Endothelial cell of umbilical vein (primary cell): Measurements from ENCODE around the gene ATG5. TPM values are rescaled to one million over a fixed set of nuclear protein-coding genes. Genes with fewer than 3 reads are reported as not detected.
A peak's percentile ranks its signal among the peaks of the same experiment; 100 is the strongest.

Experiments used
- BruUV-seq: library from RNA; stranded (reverse); fragments of 400-500 nt; replicated peaks from 2 replicates; lab custom pipeline; 2021; lab: Mats Ljungman, UMichigan
- CTCF ChIA-PET: fragments of 300-600, 350-600 bp; sonication (Branson Sonifier 250); formaldehyde crosslinking; loops from one replicate; lab custom pipeline; 2021; ENCODE audit warnings: antibody characterized with exemption, inconsistent platforms; lab: Charles Lee
- POLR2A ChIA-PET: fragments of 300-600, 350-600 bp; sonication (Branson Sonifier 250); formaldehyde crosslinking; loops from one replicate; lab custom pipeline; 2021; ENCODE audit warnings: antibody characterized with exemption, inconsistent platforms; lab: Charles Lee
- DNase-seq: peaks from one replicate; pipeline ENCODE4 v3.0.0-alpha.2; 2011; ENCODE audit warnings: low read depth, low spot score
- FAIRE-seq: peaks from 2 replicates; lab custom pipeline; 2011; peaks lifted over from hg19 to GRCh38; lab: Jason Lieb, UNC
- H2AFZ ChIP-seq: 2 replicates; pipeline ENCODE4 v1.6.0; 2012; ENCODE audit warnings: low read depth, low read length, control low read depth, inconsistent platforms
- H3K27ac ChIP-seq: 2 replicates; pipeline ENCODE4 v1.5.1; 2011; ENCODE audit warnings: low read depth, mild to moderate bottlenecking, control low read depth, low read length, moderate library complexity; ENCODE audit not compliant: insufficient read depth
- H3K27me3 ChIP-seq, 2 experiments: 2 replicates each; pipeline versions ENCODE4 v1.6.0 to v1.6.1; 2011; ENCODE audit warnings: low read length in 2 of 2, mixed read lengths in 1 of 2; ENCODE audit not compliant: control insufficient read depth in 2 of 2, insufficient read depth in 2 of 2
- H3K36me3 ChIP-seq, 2 experiments: 2 replicates in 1 of 2; 3 replicates in 1 of 2; pipeline ENCODE4 v1.5.1; 2011; ENCODE audit warnings: low read length in 2 of 2, mild to moderate bottlenecking in 1 of 2, moderate library complexity in 1 of 2; ENCODE audit not compliant: control insufficient read depth in 2 of 2, insufficient read depth in 2 of 2; ENCODE audit errors: extremely low read depth in 1 of 2
- H3K4me1 ChIP-seq: 3 replicates; pipeline ENCODE4 v1.5.1; 2011; ENCODE audit warnings: mild to moderate bottlenecking, low read length; ENCODE audit not compliant: control insufficient read depth, insufficient read depth; ENCODE audit errors: extremely low read depth
- H3K4me2 ChIP-seq: 2 replicates; pipeline ENCODE4 v1.6.1; 2011; ENCODE audit warnings: low read length, control low read depth, mixed read lengths; ENCODE audit not compliant: insufficient read depth
- H3K4me3 ChIP-seq, 3 experiments: fragments of 200-600 bp in 1 of 3; sonication (generic), shearing (Covaris generic) in 1 of 3; replicated peaks in 1 of 3; 2 replicates each; pipeline ENCODE4 v1.5.1; 2011 to 2016; ENCODE audit warnings: control low read depth in 3 of 3, low read length in 3 of 3, mild to moderate bottlenecking in 2 of 3, inconsistent platforms in 1 of 3, low read depth in 1 of 3, moderate library complexity in 1 of 3; ENCODE audit not compliant: insufficient read depth in 1 of 3
- H3K79me2 ChIP-seq: 2 replicates; pipeline ENCODE4 v1.6.0; 2012; ENCODE audit warnings: low read length, inconsistent platforms; ENCODE audit not compliant: control insufficient read depth, insufficient read depth
- H3K9ac ChIP-seq: replicated peaks from 2 replicates; pipeline ENCODE3; 2011; ENCODE audit warnings: low read length, control low read depth; ENCODE audit not compliant: insufficient read depth; ENCODE audit errors: extremely low read depth
- H3K9me1 ChIP-seq: replicated peaks from 3 replicates; pipeline ENCODE4 v1.6.0; 2011; ENCODE audit warnings: mild to moderate bottlenecking, low read length; ENCODE audit not compliant: control insufficient read depth, insufficient read depth; ENCODE audit errors: extremely low read depth
- H3K9me3 ChIP-seq: replicated peaks from 2 replicates; pipeline ENCODE4 v1.5.1; 2012; ENCODE audit warnings: low read length, inconsistent platforms; ENCODE audit not compliant: control insufficient read depth, insufficient read depth
- H4K20me1 ChIP-seq: replicated peaks from 2 replicates; pipeline ENCODE3; 2011; ENCODE audit warnings: mild to moderate bottlenecking, low read length; ENCODE audit not compliant: control insufficient read depth, insufficient read depth; ENCODE audit errors: extremely low read depth
- CTCF ChIP-seq, 2 donors: IDR thresholded peaks; 1 replicate in 1 of 2; 2 replicates in 1 of 2; pipeline ENCODE4 v1.5.1; 2011; ENCODE audit warnings: low read length in 2 of 2, mild to moderate bottlenecking in 2 of 2, moderate library complexity in 2 of 2, control low read depth in 1 of 2, inconsistent platforms in 1 of 2, low read depth in 1 of 2; ENCODE audit not compliant: insufficient read depth in 1 of 2; ENCODE audit errors: extremely low read depth in 1 of 2
- FOS ChIP-seq: IDR thresholded peaks from 2 replicates; pipeline ENCODE4 v1.6.1; 2011; ENCODE audit warnings: mild to moderate bottlenecking, low read length, moderate library complexity, borderline replicate concordance; ENCODE audit not compliant: insufficient read depth
- JUN ChIP-seq: IDR thresholded peaks from 2 replicates; pipeline ENCODE4 v1.6.1; 2011; ENCODE audit warnings: borderline replicate concordance, low read depth; ENCODE audit not compliant: insufficient read length, insufficient read depth
- MAX ChIP-seq: IDR thresholded peaks from 2 replicates; pipeline ENCODE4 v1.6.1; 2011; ENCODE audit not compliant: insufficient read depth, insufficient read length
- MYC ChIP-seq: IDR thresholded peaks from one replicate; pipeline ENCODE4 v1.6.1; 2011; ENCODE audit warnings: mild to moderate bottlenecking, low read depth, low read length
- POLR2A ChIP-seq: IDR thresholded peaks from 2 replicates; pipeline ENCODE4 v1.6.1; 2012; ENCODE audit warnings: low read depth, mild to moderate bottlenecking, control low read depth, low read length
- POLR2AphosphoS5 ChIP-seq: IDR thresholded peaks from 2 replicates; pipeline ENCODE4 v1.6.1; 2012; ENCODE audit warnings: low read depth, mild to moderate bottlenecking, control low read depth, low read length, moderate library complexity; ENCODE audit not compliant: insufficient read depth
- dilution Hi-C: fragments of 300-500 bp; cut with MboI; formaldehyde crosslinking; loops from one replicate; pipeline ENCODE4 v1.15.0; 2019; ENCODE audit warnings: low sequenced_read_pairs; ENCODE audit not compliant: extremely low pct_ligation_motif_present
- intact Hi-C: fragments of 100-400 bp; cut with micrococcal nuclease; formaldehyde crosslinking; loops from one replicate; pipeline ENCODE4 v1.10.0; 2022
- polyA plus RNA-seq, 4 experiments: library from polyadenylated mRNA; depleted of rRNA in 3 of 4; stranded (reverse) in 3 of 4; unstranded in 1 of 4; fragments of >200 nt; gene quantifications; 2 replicates each; pipeline versions ENCODE4 v1.2.1 to v1.2.3, GENCODE V29; 2011 to 2012; ENCODE audit warnings: missing spikeins in 1 of 4
- total RNA-seq: library from RNA; stranded (reverse); gene quantifications from 2 replicates; pipeline ENCODE4 v1.2.3, GENCODE V29; 2021

Gene ATG5
- total and polyA plus RNA-seq, 2 donors (not counting 3 experiments of a cell fraction or from before 2014, with no cell fraction given), result 14.1 to 32.8 TPM

GRCh38 chr6:106309766-106310373 is 15.7 kb downstream of the ATG5 start:
- ChIA-PET CTCF (interaction anchor here (0.8 to 2.4 kb wide), 7 partner anchors 9 to 878 kb away, joined by 3 to 6 read pairs (median 3); no protein-coding TSS in a partner anchor), POLR2A (no interaction called here)
- Histone ChIP-seq H3K27me3 (no peaks in the 10 kb centered on the region), H3K36me3 (no peaks in the 10 kb centered on the region), H3K9me3 (no peaks in the 10 kb centered on the region), H4K20me1 (peaks cover 2% of the 10 kb centered on the region), H2AFZ (no peak overlapping the region), H3K4me3 (no peak overlapping the region), H3K4me2 (peak overlapping the region; percentile 32), H3K27ac (peak overlapping the region; percentile 0), H3K4me1 (peaks cover 26% of the 10 kb centered on the region), H3K79me2 (peaks cover 49% of the 10 kb centered on the region), H3K9ac (peak overlapping the region; percentile 4), H3K9me1 (no peaks in the 10 kb centered on the region)
- BruUV-seq, result no TSS peak
- dilution Hi-C loops, result no loop called here
- intact Hi-C loops, result loop anchor here (1.0 to 10.0 kb wide), 3 partner anchors 15 to 405 kb away; partner anchors contain the start of gene ATG5
- FAIRE-seq, result peak; percentile 26
- peak; percentile 34 for DNase-seq
- no peak for TF ChIP-seq MAX
- TF ChIP-seq CTCF (IDR thresholded peaks at IDR 0.05; ENCODE audit: extremely low read depth in 1 of 2, insufficient read depth in 1 of 2, low read depth in 1 of 2, low read length in 2 of 2), result no peak
- TF ChIP-seq FOS, result peak; percentile 54
- no peak for TF ChIP-seq POLR2AphosphoS5
- no peak for TF ChIP-seq MYC
- no peak for TF ChIP-seq POLR2A
- peak; percentile 64 for TF ChIP-seq JUN
